Measurements from ENCODE around the gene SEMA4B.
A peak's percentile ranks its signal among the peaks of the same experiment; 100 is the strongest.
"Not testable (repeated sequence)": the region's sequence is repeated elsewhere in the genome, so short reads cannot be mapped to it uniquely, and the experiment has no call there.

The SEMA4B gene

DNA sequence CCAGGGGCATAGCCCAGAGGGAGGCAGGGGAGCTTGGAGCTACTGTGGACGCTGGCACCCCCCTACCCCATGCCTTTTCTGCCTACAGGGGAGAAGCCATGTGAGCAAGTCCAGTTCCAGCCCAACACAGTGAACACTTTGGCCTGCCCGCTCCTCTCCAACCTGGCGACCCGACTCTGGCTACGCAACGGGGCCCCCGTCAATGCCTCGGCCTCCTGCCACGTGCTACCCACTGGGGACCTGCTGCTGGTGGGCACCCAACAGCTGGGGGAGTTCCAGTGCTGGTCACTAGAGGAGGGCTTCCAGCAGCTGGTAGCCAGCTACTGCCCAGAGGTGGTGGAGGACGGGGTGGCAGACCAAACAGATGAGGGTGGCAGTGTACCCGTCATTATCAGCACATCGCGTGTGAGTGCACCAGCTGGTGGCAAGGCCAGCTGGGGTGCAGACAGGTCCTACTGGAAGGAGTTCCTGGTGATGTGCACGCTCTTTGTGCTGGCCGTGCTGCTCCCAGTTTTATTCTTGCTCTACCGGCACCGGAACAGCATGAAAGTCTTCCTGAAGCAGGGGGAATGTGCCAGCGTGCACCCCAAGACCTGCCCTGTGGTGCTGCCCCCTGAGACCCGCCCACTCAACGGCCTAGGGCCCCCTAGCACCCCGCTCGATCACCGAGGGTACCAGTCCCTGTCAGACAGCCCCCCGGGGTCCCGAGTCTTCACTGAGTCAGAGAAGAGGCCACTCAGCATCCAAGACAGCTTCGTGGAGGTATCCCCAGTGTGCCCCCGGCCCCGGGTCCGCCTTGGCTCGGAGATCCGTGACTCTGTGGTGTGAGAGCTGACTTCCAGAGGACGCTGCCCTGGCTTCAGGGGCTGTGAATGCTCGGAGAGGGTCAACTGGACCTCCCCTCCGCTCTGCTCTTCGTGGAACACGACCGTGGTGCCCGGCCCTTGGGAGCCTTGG, 27.0 kb downstream of the SEMA4B start:
- no peak for DNase-seq (ENCODE audit: low spot score)

- DNase-seq (ENCODE audit: low spot score) = no peak
Observed at GRCh38 chr15:90228960-90229359, 27.8 kb downstream of the SEMA4B start.

DNA sequence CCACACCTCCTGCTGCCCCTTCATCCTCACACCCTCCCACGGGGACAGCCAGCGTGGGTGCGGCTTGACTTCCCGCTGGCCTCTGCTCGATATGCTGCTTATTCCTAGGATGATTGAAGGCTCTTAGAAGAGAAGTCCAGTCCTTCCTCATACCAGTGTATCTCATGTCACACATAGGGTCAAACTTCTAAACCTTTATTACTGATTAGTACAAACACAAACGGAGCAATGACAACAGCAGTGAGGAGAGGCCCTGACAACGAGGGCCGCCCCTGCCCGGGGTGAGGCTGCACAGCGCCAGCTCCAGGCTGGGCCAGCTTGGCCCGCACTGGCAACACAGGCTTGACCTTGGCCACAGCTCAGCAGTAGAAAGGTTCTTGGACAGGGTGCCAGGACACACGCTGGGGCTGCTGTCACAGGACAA, 29.0 kb downstream of the SEMA4B start:
- no peak for DNase-seq (ENCODE audit: low spot score)

DNA sequence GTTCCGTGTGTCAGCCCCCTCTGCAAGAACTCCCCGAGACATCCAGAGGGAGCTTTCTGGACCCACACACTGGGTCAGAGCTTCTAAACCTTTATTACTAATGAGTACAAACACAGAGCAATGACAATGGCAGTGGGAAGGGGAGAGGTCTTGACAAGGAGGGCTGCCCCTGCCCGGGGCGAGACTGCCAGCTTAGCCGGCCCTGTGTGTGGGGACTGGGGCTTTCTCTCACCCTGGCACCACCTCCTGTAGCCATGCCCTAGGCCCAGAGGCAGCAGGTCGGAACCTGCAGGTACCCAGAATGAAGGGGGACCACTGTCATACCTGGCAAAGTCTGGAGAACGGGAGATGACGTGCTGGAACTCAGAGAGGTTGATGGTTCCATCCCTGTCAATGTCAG, 29.5 kb downstream of the SEMA4B start:
- no peak for DNase-seq (ENCODE audit: low spot score)

- DNase-seq (ENCODE audit: low spot score) = peak; percentile 79
Observed at GRCh38 chr15:90231028-90232017, 30.2 kb downstream of the SEMA4B start.

DNA sequence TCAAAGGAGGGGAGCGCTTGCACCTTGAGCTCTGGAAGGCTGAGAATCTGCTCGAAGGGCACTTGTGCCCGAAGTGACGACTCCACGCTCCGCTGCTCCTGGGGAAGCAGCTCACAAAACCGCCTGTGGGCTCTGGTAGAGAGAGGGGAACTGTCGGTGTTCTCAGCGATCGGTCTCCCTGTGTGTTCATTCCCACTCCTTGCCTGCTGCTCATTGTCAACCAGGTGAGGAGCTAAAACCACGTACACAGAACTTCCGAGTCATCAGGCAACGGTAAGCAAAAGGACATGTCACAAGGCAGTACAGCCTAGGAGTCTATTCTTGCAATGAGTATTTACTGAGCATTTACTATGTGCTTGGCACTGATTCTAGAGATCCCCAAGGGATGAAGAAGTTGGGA, 31.1 kb downstream of the SEMA4B start:
- no peak for DNase-seq (ENCODE audit: low spot score)

GRCh38 chr15:90232941-90233386, 31.8 kb downstream of the SEMA4B start:
- DNase-seq (ENCODE audit: low spot score) = peak; percentile 11

- peak; percentile 98 for DNase-seq (ENCODE audit: low spot score)
Observed at GRCh38 chr15:90233387-90234095, 32.4 kb downstream of the SEMA4B start, which contains the start of gene CIB1. TSS of gene CIB1 (minus strand) at chr15:90233941. CDS start at chr15:90233885, 56 bp downstream.

- no peak for DNase-seq (ENCODE audit: low spot score)
Observed at GRCh38 chr15:90234096-90234988, 33.2 kb downstream of the SEMA4B start, which contains the start of gene GDPGP1. TSS of gene GDPGP1 (plus strand) at chr15:90234209. CDS start at chr15:90240909, 6,700 bp downstream.

DNA sequence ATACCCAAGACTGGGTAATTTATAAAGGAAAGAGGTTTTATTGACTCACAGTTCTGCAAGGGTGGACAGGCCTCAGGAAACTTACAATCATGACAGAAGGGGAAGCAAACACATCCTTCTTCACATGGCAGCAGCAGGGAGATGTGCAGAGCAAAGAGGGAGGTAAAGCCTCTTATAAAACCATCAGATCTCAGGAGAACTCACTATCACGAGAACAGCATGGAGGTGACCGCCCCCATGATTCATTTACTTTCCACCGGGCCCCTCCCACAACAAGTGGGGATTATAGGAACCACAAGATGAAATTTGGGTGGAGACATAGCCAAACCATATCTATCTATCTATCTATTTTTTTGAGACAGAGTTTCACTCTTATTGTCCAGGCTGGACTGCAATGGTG, 38.2 kb downstream of the SEMA4B start:
- no peak for DNase-seq (ENCODE audit: low spot score)

GRCh38 chr15:90240856-90241255, 39.7 kb downstream of the SEMA4B start:
- no peak for DNase-seq (ENCODE audit: low spot score)

GRCh38 chr15:90241343-90242192, 40.4 kb downstream of the SEMA4B start:
- DNase-seq (ENCODE audit: low spot score) = no peak

DNA sequence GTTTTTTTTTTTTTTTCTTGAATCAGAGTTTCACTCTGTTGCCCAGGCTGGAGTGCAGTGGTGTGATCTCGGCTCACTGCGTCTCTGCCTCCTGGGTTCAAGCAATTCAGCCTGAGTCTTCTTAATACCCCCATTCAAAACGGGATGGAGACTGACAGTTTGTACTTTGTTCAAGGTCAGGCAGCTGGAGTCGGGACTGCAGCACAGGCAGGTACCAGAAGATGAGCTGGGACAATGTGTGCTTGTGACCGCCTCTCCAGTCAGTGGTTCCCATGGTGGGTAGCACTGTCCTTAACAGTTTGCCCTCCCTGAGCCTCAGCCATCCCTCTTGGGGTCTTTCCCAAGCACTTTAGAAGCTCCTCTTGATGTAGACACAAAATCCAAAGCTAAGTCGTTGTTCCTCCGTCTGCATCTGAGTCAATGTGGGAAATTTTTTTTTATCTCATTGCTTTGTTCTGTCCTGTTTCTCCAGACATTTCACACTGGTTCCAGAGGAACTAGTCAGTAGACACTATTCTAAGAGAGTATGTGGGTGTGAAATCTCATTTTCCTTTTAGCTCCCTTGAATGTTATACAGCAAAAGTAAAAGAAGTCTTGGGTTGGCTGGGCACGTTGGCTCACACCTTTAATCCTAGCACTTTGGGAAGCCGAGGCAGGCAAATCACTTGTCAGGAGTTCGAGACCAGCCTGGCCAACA, 43.0 kb downstream of the SEMA4B start:
- DNase-seq (ENCODE audit: low spot score) = no peak

DNA sequence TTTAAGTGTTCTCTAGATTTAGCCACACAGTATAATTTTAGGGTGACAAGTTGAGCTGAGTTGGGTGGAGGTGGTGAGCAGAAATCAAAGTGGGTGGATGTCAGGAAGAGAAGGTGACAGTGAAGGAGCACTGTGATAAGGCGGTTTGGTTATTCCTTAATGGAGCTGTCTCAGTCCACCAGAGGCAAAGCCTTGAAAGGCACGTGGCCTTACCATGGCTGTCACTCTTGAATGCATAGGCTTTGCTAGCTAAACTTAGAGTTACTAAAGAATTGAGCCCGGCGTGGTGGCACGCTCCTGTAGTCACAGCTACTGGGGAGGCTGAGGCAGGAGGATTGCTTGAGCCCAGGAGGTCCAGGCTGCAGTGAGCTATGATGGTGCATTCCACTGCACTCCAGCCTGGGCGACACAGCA, 47.7 kb downstream of the SEMA4B start:
- no peak for DNase-seq (ENCODE audit: low spot score)

DNA sequence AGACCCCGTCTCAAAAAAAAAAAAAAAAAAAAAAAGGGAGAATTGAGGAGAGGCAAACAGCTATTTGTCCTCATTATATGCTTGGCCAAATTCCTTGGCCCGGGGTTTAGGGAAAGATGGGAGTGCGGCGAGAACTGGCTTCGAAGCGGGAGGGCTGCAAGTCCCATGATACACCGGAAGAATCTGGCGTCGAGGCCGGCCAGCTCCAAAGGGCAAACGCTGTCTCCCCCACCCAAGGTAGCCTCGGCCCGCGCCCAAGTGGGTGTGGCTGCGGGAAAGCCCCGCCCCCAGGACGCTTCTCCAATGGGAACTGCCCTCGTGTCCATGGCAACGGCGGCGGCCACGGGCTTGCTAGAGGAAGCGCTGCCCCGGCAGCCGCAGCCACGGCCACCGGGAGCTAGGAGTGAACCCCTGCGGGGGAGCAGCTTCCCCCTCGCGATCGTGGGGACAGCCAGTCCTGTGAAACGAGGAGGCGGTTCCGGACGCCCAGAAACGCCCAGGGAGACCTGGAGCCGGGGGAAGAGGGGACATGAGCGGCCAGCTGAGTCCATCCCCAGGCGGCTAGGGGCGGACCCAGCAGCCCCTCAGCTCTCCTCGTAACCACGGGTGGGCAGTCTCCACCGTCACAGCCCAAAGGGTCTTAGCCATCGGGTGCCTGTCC, 48.2 kb downstream of the SEMA4B start, which contains the start of gene TTLL13:
Gene TTLL13 (plus strand): TSS at position 354 of the 661 bp plus-strand sequence. CDS start 1,075 bp downstream, outside the sequence.
- DNase-seq (ENCODE audit: low spot score) = peak; percentile 54

DNA sequence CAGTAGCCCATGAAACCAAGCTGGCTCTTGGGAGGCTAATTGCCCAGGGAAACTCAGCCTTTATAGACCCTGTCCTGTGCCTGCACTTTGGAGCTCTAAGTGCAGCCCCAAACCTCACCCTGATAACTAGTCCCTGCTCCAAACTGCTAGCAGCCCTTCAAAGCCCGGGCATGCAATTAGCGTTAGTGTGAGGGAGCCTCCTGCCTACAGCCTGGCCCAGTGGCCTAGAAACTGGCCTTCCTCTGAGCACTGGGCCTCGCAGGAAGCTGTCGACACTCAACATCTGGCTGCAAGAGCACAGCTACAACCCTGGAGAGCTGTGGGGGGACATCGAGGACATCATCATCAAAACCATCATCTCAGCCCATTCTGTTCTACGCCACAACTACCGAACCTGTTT, 56.6 kb downstream of the SEMA4B start:
- no peak for DNase-seq (ENCODE audit: low spot score)

DNA sequence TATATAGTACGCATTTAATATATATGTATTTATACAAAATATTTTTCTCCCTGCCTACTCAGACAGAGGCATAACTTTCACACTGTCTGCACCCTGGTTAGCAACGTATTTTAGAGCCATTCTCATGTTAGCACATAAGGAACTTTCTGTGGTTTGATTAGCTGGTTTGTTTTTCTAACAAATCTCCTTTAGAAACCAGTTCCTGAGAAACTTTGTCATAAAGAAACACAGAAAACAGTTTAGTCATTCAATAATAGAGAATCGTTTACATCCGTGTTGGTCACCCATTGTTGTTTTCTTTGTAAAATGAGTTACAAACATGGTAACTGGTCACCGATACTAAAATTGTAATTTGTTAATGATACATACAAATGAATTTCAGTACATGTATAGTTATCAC, 58.4 kb downstream of the SEMA4B start:
- DNase-seq (ENCODE audit: low spot score) = peak; percentile 77

DNA sequence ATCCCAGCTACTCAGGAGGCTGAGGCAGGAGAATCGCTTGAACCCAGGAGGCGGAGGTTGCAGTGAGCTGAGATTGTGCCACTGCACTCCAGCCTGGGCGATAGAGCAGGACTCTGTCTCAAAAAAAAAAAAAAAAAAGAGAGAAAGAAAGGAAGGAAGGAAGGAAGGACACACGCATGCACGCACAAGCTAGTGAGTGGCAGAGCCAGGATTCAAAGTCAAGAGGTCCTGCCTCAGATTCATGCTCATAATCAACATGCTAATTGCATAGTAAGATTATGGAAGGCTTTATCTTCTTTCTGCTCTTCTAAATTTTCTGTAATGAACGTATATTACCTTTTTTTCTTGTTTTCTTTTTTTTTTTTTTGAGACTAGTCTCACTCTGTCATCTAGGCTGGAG, 59.6 kb downstream of the SEMA4B start:
- DNase-seq (ENCODE audit: low spot score) = not testable (repeated sequence)
